H1 (cell line): Measurements from ENCODE around the gene MYO1D. TPM values are rescaled to one million over a fixed set of nuclear protein-coding genes. Genes with fewer than 3 reads are reported as not detected.

ENCODE experiments used
- CTCF ChIA-PET: fragments of 300-600 bp; sonication (Branson Sonifier 250); formaldehyde crosslinking; loops from one replicate; lab custom pipeline; 2021; ENCODE audit not compliant: partially characterized antibody; lab: Charles Lee
- POLR2A ChIA-PET: fragments of 300-600 bp; sonication (Branson Sonifier 250); formaldehyde crosslinking; loops from one replicate; lab custom pipeline; 2021; ENCODE audit warnings: inconsistent platforms; ENCODE audit not compliant: partially characterized antibody; lab: Charles Lee
- DNase-seq, 2 experiments: peaks; one replicate each; pipeline versions ENCODE4 v3.0.0 to v3.0.0-alpha.2; 2010 to 2022; ENCODE audit warnings: low spot score in 2 of 2, low read depth in 1 of 2, mixed read lengths in 1 of 2
- FAIRE-seq: peaks from 2 replicates; lab custom pipeline; 2011; peaks lifted over from hg19 to GRCh38; lab: Jason Lieb, UNC
- H2AFZ ChIP-seq: 2 replicates; pipeline ENCODE4 v1.8.1; 2012; ENCODE audit warnings: low read length, inconsistent platforms
- H2AK5ac ChIP-seq: 2 replicates; pipeline ENCODE4 v1.6.1; 2013; ENCODE audit warnings: low read depth, low read length
- H2BK120ac ChIP-seq: replicated peaks from 2 replicates; pipeline ENCODE3; 2013; ENCODE audit warnings: low read depth, low read length, inconsistent platforms
- H2BK12ac ChIP-seq: 2 replicates; pipeline ENCODE4 v1.6.1; 2013; ENCODE audit warnings: low read depth, low read length
- H2BK15ac ChIP-seq: 2 replicates; pipeline ENCODE4 v1.6.1; 2013; ENCODE audit warnings: low read length
- H2BK20ac ChIP-seq: 2 replicates; pipeline ENCODE4 v1.6.1; 2013; ENCODE audit warnings: low read length
- H2BK5ac ChIP-seq: 2 replicates; pipeline ENCODE4 v1.6.1; 2013; ENCODE audit warnings: low read depth, low read length
- H3K14ac ChIP-seq: 2 replicates; pipeline ENCODE4 v1.6.1; 2013; ENCODE audit warnings: inconsistent platforms; ENCODE audit not compliant: insufficient read length
- H3K18ac ChIP-seq: 2 replicates; pipeline ENCODE4 v1.6.1; 2013; ENCODE audit warnings: low read length; ENCODE audit errors: extremely low read depth
- H3K23ac ChIP-seq: 2 replicates; pipeline ENCODE4 v1.6.1; 2013; ENCODE audit warnings: inconsistent platforms; ENCODE audit not compliant: insufficient read length
- H3K23me2 ChIP-seq: 2 replicates; pipeline ENCODE4 v1.6.1; 2013; ENCODE audit warnings: low read depth, low read length
- H3K27ac ChIP-seq: 2 replicates; pipeline ENCODE4 v1.6.1; 2011; ENCODE audit warnings: low read depth, low read length, inconsistent platforms
- H3K27me3 ChIP-seq, 4 experiments: replicated peaks in 1 of 4; 1 replicate in 1 of 4; 2 replicates in 3 of 4; pipeline versions ENCODE4 v1.6.1 to v1.8.1; 2011 to 2013; ENCODE audit warnings: low read length in 3 of 4, mild to moderate bottlenecking in 3 of 4, inconsistent platforms in 2 of 4, mixed read lengths in 2 of 4, moderate library complexity in 1 of 4; ENCODE audit not compliant: control insufficient read depth in 3 of 4, insufficient read depth in 3 of 4; ENCODE audit errors: extremely low read depth in 1 of 4
- H3K36me3 ChIP-seq, 4 experiments: 2 replicates each; pipeline versions ENCODE4 v1.6.1 to v1.8.1; 2011 to 2013; ENCODE audit warnings: mild to moderate bottlenecking in 4 of 4, low read length in 3 of 4, moderate library complexity in 2 of 4, control low read depth in 1 of 4, inconsistent platforms in 1 of 4; ENCODE audit not compliant: insufficient read depth in 4 of 4, control insufficient read depth in 2 of 4
- H3K4ac ChIP-seq: replicated peaks from 2 replicates; pipeline ENCODE3; 2013; ENCODE audit warnings: low read length, low read depth, mixed read lengths, inconsistent platforms; ENCODE audit not compliant: insufficient read length
- H3K4me1 ChIP-seq, 4 experiments: replicated peaks in 1 of 4; 1 replicate in 1 of 4; 2 replicates in 3 of 4; pipeline versions ENCODE4 v1.6.1 to v1.8.1; 2011 to 2013; ENCODE audit warnings: low read length in 3 of 4, inconsistent platforms in 2 of 4, mixed read lengths in 1 of 4; ENCODE audit not compliant: insufficient read depth in 4 of 4, control insufficient read depth in 3 of 4
- H3K4me2 ChIP-seq, 2 experiments: 2 replicates each; pipeline versions ENCODE4 v1.6.1 to v1.8.1; 2011 to 2013; ENCODE audit warnings: low read depth in 2 of 2, low read length in 2 of 2, control low read depth in 1 of 2, inconsistent platforms in 1 of 2, mild to moderate bottlenecking in 1 of 2; ENCODE audit not compliant: insufficient read depth in 1 of 2
- H3K4me3 ChIP-seq, 4 experiments: fragments of 200-600, 300-600 bp in 1 of 4; sonication (generic), shearing (Covaris generic), sonication (Bioruptor Twin) in 1 of 4; 2 replicates each; pipeline versions ENCODE4 v1.5.1 to v1.8.1; 2011 to 2016; ENCODE audit warnings: low read length in 4 of 4, low read depth in 3 of 4, control low read depth in 2 of 4, inconsistent platforms in 2 of 4, mild to moderate bottlenecking in 2 of 4, mixed read lengths in 1 of 4, moderate library complexity in 1 of 4; ENCODE audit not compliant: insufficient read depth in 2 of 4; ENCODE audit errors: extremely low read depth in 1 of 4
- H3K56ac ChIP-seq: replicated peaks from 2 replicates; pipeline ENCODE3; 2013; ENCODE audit warnings: low read depth, mild to moderate bottlenecking, mixed read lengths, low read length, inconsistent platforms; ENCODE audit not compliant: insufficient read length
- H3K79me1 ChIP-seq: 2 replicates; pipeline ENCODE4 v1.6.1; 2013; ENCODE audit warnings: low read depth, low read length, control low read depth
- H3K79me2 ChIP-seq, 2 experiments: 2 replicates each; pipeline versions ENCODE4 v1.6.1 to v1.8.1; 2012 to 2013; ENCODE audit warnings: low read length in 2 of 2, mild to moderate bottlenecking in 2 of 2, inconsistent platforms in 1 of 2; ENCODE audit not compliant: insufficient read depth in 2 of 2, control insufficient read depth in 1 of 2
- H3K9ac ChIP-seq, 4 experiments: replicated peaks in 1 of 4; 1 replicate in 1 of 4; 2 replicates in 3 of 4; pipeline versions ENCODE4 v1.6.1 to v1.8.1; 2011 to 2013; ENCODE audit warnings: low read depth in 3 of 4, low read length in 3 of 4, control low read depth in 2 of 4, mild to moderate bottlenecking in 2 of 4, moderate library complexity in 2 of 4, inconsistent platforms in 1 of 4; ENCODE audit errors: extremely low read depth in 1 of 4
- H3K9me3 ChIP-seq, 2 experiments: 2 replicates each; pipeline versions ENCODE4 v1.6.1 to v1.8.1; 2012 to 2013; ENCODE audit warnings: mild to moderate bottlenecking in 2 of 2, moderate library complexity in 2 of 2, control low read depth in 1 of 2, inconsistent platforms in 1 of 2, low read depth in 1 of 2, low read length in 1 of 2, mixed read lengths in 1 of 2; ENCODE audit not compliant: insufficient read depth in 2 of 2
- H4K20me1 ChIP-seq, 2 experiments: replicated peaks in 1 of 2; 2 replicates each; pipeline versions ENCODE3 to v1.8.1; 2011 to 2013; ENCODE audit warnings: inconsistent platforms in 2 of 2, low read length in 2 of 2, mild to moderate bottlenecking in 1 of 2; ENCODE audit not compliant: insufficient read depth in 2 of 2, control insufficient read depth in 1 of 2
- H4K5ac ChIP-seq: 2 replicates; pipeline ENCODE4 v1.6.1; 2013; ENCODE audit warnings: low read length, low read depth, mixed read lengths, inconsistent platforms; ENCODE audit not compliant: insufficient read length
- H4K8ac ChIP-seq: 2 replicates; pipeline ENCODE4 v1.8.0; 2013; ENCODE audit warnings: mild to moderate bottlenecking, moderate library complexity, low read length, inconsistent platforms; ENCODE audit not compliant: insufficient read depth; ENCODE audit errors: extremely low read depth
- H4K91ac ChIP-seq: replicated peaks from 2 replicates; pipeline ENCODE3; 2013; ENCODE audit warnings: low read length, mixed read lengths, inconsistent platforms; ENCODE audit not compliant: insufficient read length
- CHD1 ChIP-seq: IDR thresholded peaks from 2 replicates; pipeline ENCODE4 v1.6.1; 2012; ENCODE audit warnings: low read depth, low read length, improper control_type of control experiment
- GABPA ChIP-seq: IDR thresholded peaks from 2 replicates; pipeline ENCODE4 v1.6.1; 2011; ENCODE audit warnings: mild to moderate bottlenecking, low read length, moderate library complexity, borderline replicate concordance; ENCODE audit not compliant: insufficient read depth
- HDAC2 ChIP-seq, 2 experiments: fragments of 300-600 bp in 1 of 2; sonication (generic) in 1 of 2; IDR thresholded peaks; 2 replicates each; pipeline ENCODE4 v1.6.1; 2011 to 2012; ENCODE audit warnings: low read depth in 2 of 2, low read length in 2 of 2, mild to moderate bottlenecking in 2 of 2, moderate library complexity in 2 of 2, borderline replicate concordance in 1 of 2, inconsistent platforms in 1 of 2
- NANOG ChIP-seq: IDR thresholded peaks from 2 replicates; pipeline ENCODE4 v1.6.1; 2011; ENCODE audit warnings: low read length, low read depth, mild to moderate bottlenecking, inconsistent platforms; ENCODE audit not compliant: insufficient read depth, poor library complexity, severe bottlenecking
- RBBP5 ChIP-seq: IDR thresholded peaks from 2 replicates; pipeline ENCODE4 v1.7.1; 2012; ENCODE audit warnings: low read depth, mild to moderate bottlenecking, inconsistent platforms, low read length, moderate library complexity, borderline replicate concordance
- RNF2 ChIP-seq: fragments of 200-900, 300-1000 bp; sonication (generic); IDR thresholded peaks from 2 replicates; pipeline ENCODE4 v1.7.1; 2016; ENCODE audit warnings: borderline replicate concordance, low read depth, mild to moderate bottlenecking, antibody characterized with exemption, low read length; ENCODE audit not compliant: poor library complexity, severe bottlenecking; ENCODE audit errors: missing control alignments
- SP4 ChIP-seq: IDR thresholded peaks from 2 replicates; pipeline ENCODE4 v1.6.1; 2012; ENCODE audit warnings: low read length, inconsistent platforms
- TAF7 ChIP-seq: optimal IDR thresholded peaks from 2 replicates; pipeline ENCODE3; 2011; ENCODE audit warnings: low read depth, mild to moderate bottlenecking, inconsistent platforms, low read length, moderate library complexity, borderline replicate concordance
- TEAD4 ChIP-seq: IDR thresholded peaks from 2 replicates; pipeline ENCODE4 v1.6.1; 2012; ENCODE audit warnings: low read depth, low read length, inconsistent platforms, mixed read lengths
- USF2 ChIP-seq: IDR thresholded peaks from 2 replicates; pipeline ENCODE4 v1.6.1; 2011; ENCODE audit warnings: low read length, improper control_type of control experiment
- WGBS, 2 experiments: shearing (Covaris generic) in 1 of 2; methylation state at CpG; one replicate each; pipeline versions ENCODE4 v1.1.6 to v1.1.7; 2013 to 2015; ENCODE audit warnings: low lambda C conversion rate in 2 of 2, mixed read lengths in 2 of 2, inconsistent platforms in 1 of 2, low coverage in 1 of 2, missing lambda C conversion rate in 1 of 2; ENCODE audit not compliant: insufficient replicate concordance in 2 of 2, insufficient coverage in 1 of 2, insufficient read length in 1 of 2; ENCODE audit errors: extremely low coverage in 1 of 2, missing lambda C conversion rate in 1 of 2; 5-methylcytosine and 5-hydroxymethylcytosine counted together
- polyA plus RNA-seq, 7 experiments: library from polyadenylated mRNA; depleted of rRNA in 3 of 7; stranded (reverse) in 5 of 7; unstranded in 2 of 7; fragments of >200 nt in 5 of 7; fragments of 200-250 nt in 2 of 7; gene quantifications; 1 replicate in 5 of 7; 2 replicates in 1 of 7; 4 replicates in 1 of 7; pipeline versions ENCODE4 v1.2.1 to v1.2.3, GENCODE V29; 2011 to 2013; ENCODE audit warnings: missing spikeins in 2 of 7, mixed read lengths in 2 of 7
- total RNA-seq: library from RNA; stranded (reverse); fragmentation: NEBNext Ultra II Directional; extraction: Animal tissue kit (Norgen Biotek cat#: 25700); gene quantifications from 2 replicates; pipeline ENCODE4 v1.2.1, GENCODE V29; 2021

The MYO1D gene
- total and polyA plus RNA-seq, 2 of the 8 experiments (the other 6 are each of a cell fraction or from before 2014, with no cell fraction given): 6.5 to 25.4 TPM

- no peak overlapping the region for H2AFZ ChIP-seq
- no peak overlapping the region for H2BK15ac ChIP-seq
- H3K4me3 ChIP-seq: no peak overlapping the region
- H3K23ac ChIP-seq: no peak overlapping the region
- H3K4ac ChIP-seq: no peak overlapping the region
- H3K27ac ChIP-seq: no peak overlapping the region
- H2AK5ac ChIP-seq: no peak overlapping the region
- H3K27me3 ChIP-seq: no peaks in the 10 kb centered on the region
- no peak overlapping the region for H2BK20ac ChIP-seq
- 95% methylated on average over 1 of the region's 1 CpG; no CpG with 5 or more reads in 1 of the 2 experiments for WGBS, 2 experiments
- DNase-seq: no peak
- no peak for TF ChIP-seq SP4
- no peak for TF ChIP-seq HDAC2 (IDR thresholded peaks at IDR 0.05; ENCODE audit: borderline replicate concordance in 1 of 2, low read depth in 2 of 2, low read length in 2 of 2)
- no peak for TF ChIP-seq CHD1
- no peak for TF ChIP-seq GABPA
- TF ChIP-seq NANOG: no peak
- TF ChIP-seq RBBP5: no peak
- TF ChIP-seq USF2: no peak
- no peak for TF ChIP-seq TEAD4
- no peak for TF ChIP-seq RNF2
- no peak for TF ChIP-seq TAF7
- H3K56ac ChIP-seq: no peak overlapping the region
- no peak overlapping the region for H4K8ac ChIP-seq
- no peak for FAIRE-seq
- H4K91ac ChIP-seq: no peak overlapping the region
- H2BK120ac ChIP-seq: no peak overlapping the region
- no peaks in the 10 kb centered on the region for H3K79me1 ChIP-seq
- H4K5ac ChIP-seq: no peak overlapping the region
- H3K79me2 ChIP-seq: peaks cover 0 to 77% of the 10 kb centered on the region in 2 experiments; a peak in 2 of 4 replicates
- H3K18ac ChIP-seq: no peak overlapping the region
- H3K4me1 ChIP-seq: no peaks in the 10 kb centered on the region
- H3K14ac ChIP-seq: no peak overlapping the region
- no peak overlapping the region for H3K9ac ChIP-seq
- no peak overlapping the region for H2BK12ac ChIP-seq
- ChIA-PET POLR2A (no interaction called here), CTCF (interaction anchor here (1.2 to 2.9 kb wide), 2 partner anchors 9 to 12 kb away, joined by 5 to 11 read pairs; no protein-coding TSS in a partner anchor)
- H3K36me3 ChIP-seq: peaks cover 8 to 76% (median 52%) of the 10 kb centered on the region in 4 experiments; a peak in 7 of 8 replicates
- no peak overlapping the region for H2BK5ac ChIP-seq
- peaks cover 0 to 1% of the 10 kb centered on the region in 2 experiments for H4K20me1 ChIP-seq
- no peaks in the 10 kb centered on the region for H3K9me3 ChIP-seq
- H3K4me2 ChIP-seq: no peak overlapping the region
- H3K23me2 ChIP-seq: no peaks in the 10 kb centered on the region
Observed at GRCh38 chr17:32452281-32452680, 424.6 kb downstream of the MYO1D start.
